Hepatocyte (in vitro differentiated cells): ENCODE measurements around the gene GDPD3. TPM values are rescaled to one million over a fixed set of nuclear protein-coding genes. Genes with fewer than 3 reads are reported as not detected.

Source experiments
- DNase-seq: peaks from one replicate; pipeline ENCODE4 v3.0.0-alpha.2; 2016; ENCODE audit warnings: low spot score
- H2AFZ ChIP-seq: fragments of 200-600 bp; sonication (generic); 2 replicates; pipeline ENCODE4 v1.6.0; 2016; ENCODE audit warnings: antibody characterized with exemption, mild to moderate bottlenecking
- H3K27ac ChIP-seq: fragments of 200-600 bp; sonication (generic); 2 replicates; pipeline ENCODE4 v1.5.1; 2016; ENCODE audit warnings: mild to moderate bottlenecking
- H3K27me3 ChIP-seq: fragments of 200-600 bp; sonication (generic); 2 replicates; pipeline ENCODE4 v1.6.1; 2016
- H3K36me3 ChIP-seq: fragments of 200-600 bp; sonication (generic); replicated peaks from 2 replicates; pipeline ENCODE4 v1.5.1; 2016; ENCODE audit warnings: low read depth; ENCODE audit not compliant: insufficient read depth
- H3K4me1 ChIP-seq: fragments of 200-600 bp; sonication (generic); 2 replicates; pipeline ENCODE4 v1.5.1; 2016; ENCODE audit warnings: mild to moderate bottlenecking, moderate library complexity; ENCODE audit not compliant: insufficient read depth
- H3K4me2 ChIP-seq: fragments of 200-600 bp; sonication (generic); 2 replicates; pipeline ENCODE4 v1.6.0; 2016
- H3K4me3 ChIP-seq: fragments of 200-600 bp; sonication (generic); 2 replicates; pipeline ENCODE4 v1.5.1; 2016; ENCODE audit warnings: mild to moderate bottlenecking
- H3K79me2 ChIP-seq: fragments of 200-600 bp; sonication (generic); 2 replicates; pipeline ENCODE4 v1.6.0; 2017; ENCODE audit warnings: mild to moderate bottlenecking
- H3K9me2 ChIP-seq: fragments of 200-600 bp; sonication (generic); replicated peaks from 2 replicates; pipeline ENCODE4 v1.6.0; 2017; ENCODE audit warnings: mild to moderate bottlenecking; ENCODE audit not compliant: insufficient read depth
- H3K9me3 ChIP-seq: fragments of 200-600 bp; sonication (generic); 2 replicates; pipeline ENCODE4 v1.5.1; 2016; ENCODE audit warnings: low read depth, mild to moderate bottlenecking
- H4K20me1 ChIP-seq: fragments of 200-600 bp; sonication (generic); 2 replicates; pipeline ENCODE4 v1.6.0; 2016; ENCODE audit warnings: mild to moderate bottlenecking; ENCODE audit not compliant: insufficient read depth, poor library complexity, severe bottlenecking
- CTCF ChIP-seq: fragments of 200-600 bp; sonication (generic); IDR thresholded peaks from 2 replicates; pipeline ENCODE4 v1.5.1; 2016; ENCODE audit warnings: antibody characterized with exemption, mild to moderate bottlenecking; ENCODE audit not compliant: poor library complexity
- EZH2 ChIP-seq: fragments of 200-600 bp; sonication (generic); IDR thresholded peaks from 2 replicates; pipeline ENCODE4 v1.6.1; 2016; ENCODE audit warnings: antibody characterized with exemption, mild to moderate bottlenecking, borderline replicate concordance
- EZH2phosphoT487 ChIP-seq: fragments of 200-600 bp; sonication (generic); IDR thresholded peaks from one replicate; pipeline ENCODE4 v1.6.1; 2018; ENCODE audit warnings: antibody characterized with exemption, mild to moderate bottlenecking, low read depth, moderate library complexity; ENCODE audit not compliant: unreplicated experiment, severe bottlenecking
- WGBS: methylation state at CpG from one replicate; pipeline ENCODE4 v1.1.6; 2016; ENCODE audit warnings: low lambda C conversion rate; ENCODE audit errors: missing lambda C conversion rate; 5-methylcytosine and 5-hydroxymethylcytosine counted together
- polyA plus RNA-seq: library from polyadenylated mRNA; unstranded; fragments of >200 nt; fragmentation: Nextera tagmentation; extraction: Ambion mirVana; gene quantifications from 2 replicates; pipeline ENCODE4 v1.2.1, GENCODE V29; 2016
- total RNA-seq: library from RNA; depleted of rRNA; stranded (reverse); fragments of >200 nt; gene quantifications from 2 replicates; pipeline ENCODE4 v1.2.3, GENCODE V29; 2014

GDPD3 gene
- total and polyA plus RNA-seq, 2 experiments from 2014 or later: 0.67 to 5.4 TPM

- no peak overlapping the region for H3K4me2 ChIP-seq
- no peaks in the 10 kb centered on the region for H3K36me3 ChIP-seq
- H3K4me1 ChIP-seq: peaks cover 11% of the 10 kb centered on the region
- no peaks in the 10 kb centered on the region for H3K9me3 ChIP-seq
- WGBS: 95% methylated on average over 31 of the region's 31 CpGs
- TF ChIP-seq EZH2phosphoT487: no peak
- no peak for TF ChIP-seq EZH2
- TF ChIP-seq CTCF: no peak
- no peak overlapping the region for H3K27ac ChIP-seq
- peaks cover 41% of the 10 kb centered on the region for H3K79me2 ChIP-seq
- peaks cover 15% of the 10 kb centered on the region for H4K20me1 ChIP-seq
- no peaks in the 10 kb centered on the region for H3K9me2 ChIP-seq
- DNase-seq: no peak
- H3K27me3 ChIP-seq: no peaks in the 10 kb centered on the region
- H2AFZ ChIP-seq: no peak overlapping the region
- H3K4me3 ChIP-seq: no peak overlapping the region
These were observed 43.5 kb downstream of the GDPD3 start for GRCh38 chr16:30069611-30070462.

- Histone ChIP-seq H3K9me3 (no peaks in the 10 kb centered on the region), H3K4me1 (peaks cover 11% of the 10 kb centered on the region), H3K79me2 (peaks cover 41% of the 10 kb centered on the region), H3K27ac (no peak overlapping the region), H3K4me2 (no peak overlapping the region), H4K20me1 (peaks cover 15% of the 10 kb centered on the region), H2AFZ (no peak overlapping the region), H3K4me3 (no peak overlapping the region), H3K27me3 (no peaks in the 10 kb centered on the region), H3K9me2 (no peaks in the 10 kb centered on the region), H3K36me3 (no peaks in the 10 kb centered on the region)
- WGBS: 93% methylated on average over 17 of the region's 17 CpGs
- DNase-seq: no peak
- TF ChIP-seq CTCF (peak; percentile 37), EZH2phosphoT487 (no peak)
These were observed 44.4 kb downstream of the GDPD3 start for GRCh38 chr16:30068750-30069610.

- H3K27me3 ChIP-seq: no peaks in the 10 kb centered on the region
- H3K27ac ChIP-seq: no peak overlapping the region
- H2AFZ ChIP-seq: no peak overlapping the region
- peaks cover 15% of the 10 kb centered on the region for H4K20me1 ChIP-seq
- peaks cover 41% of the 10 kb centered on the region for H3K79me2 ChIP-seq
- no peak for DNase-seq
- TF ChIP-seq CTCF: no peak
- no peak for TF ChIP-seq EZH2
- TF ChIP-seq EZH2phosphoT487: no peak
- no peak overlapping the region for H3K4me3 ChIP-seq
- no peak overlapping the region for H3K4me2 ChIP-seq
- peaks cover 17% of the 10 kb centered on the region for H3K4me1 ChIP-seq
- H3K36me3 ChIP-seq: no peaks in the 10 kb centered on the region
- no peaks in the 10 kb centered on the region for H3K9me2 ChIP-seq
- no peaks in the 10 kb centered on the region for H3K9me3 ChIP-seq
- WGBS: 96% methylated on average over 9 of the region's 9 CpGs
These were observed 45.0 kb downstream of the GDPD3 start for GRCh38 chr16:30068333-30068732.
